MM.1S (cell line): ENCODE measurements around the gene MSI2.

Experiments
- DNase-seq: peaks from one replicate; pipeline ENCODE4 v3.0.0-alpha.2; 2015
- H2AFZ ChIP-seq: fragments of 300-600 bp; sonication (generic); 2 replicates; pipeline ENCODE4 v1.6.0; 2016; ENCODE audit warnings: antibody characterized with exemption, low read length
- H3F3A ChIP-seq: fragments of 300-600 bp; sonication (generic); 2 replicates; pipeline ENCODE4 v1.6.1; 2016; ENCODE audit warnings: mild to moderate bottlenecking, antibody characterized with exemption, low read length, moderate library complexity, mixed read lengths; ENCODE audit not compliant: insufficient read depth
- H3K27ac ChIP-seq: fragments of 300-600 bp; sonication (generic); 2 replicates; pipeline ENCODE4 v1.5.1; 2016; ENCODE audit warnings: mild to moderate bottlenecking, low read length
- H3K27me3 ChIP-seq: fragments of 300-600 bp; sonication (generic); replicated peaks from 2 replicates; pipeline ENCODE4 v1.6.0; 2016; ENCODE audit warnings: low read length; ENCODE audit not compliant: insufficient read depth
- H3K36me3 ChIP-seq: fragments of 300-600 bp; sonication (generic); replicated peaks from 2 replicates; pipeline ENCODE4 v1.6.1; 2016; ENCODE audit warnings: mild to moderate bottlenecking, low read length, mixed read lengths; ENCODE audit not compliant: insufficient read depth
- H3K4me1 ChIP-seq: fragments of 300-600 bp; sonication (generic); 2 replicates; pipeline ENCODE4 v1.6.1; 2016; ENCODE audit warnings: low read length, mixed read lengths
- H3K4me2 ChIP-seq: fragments of 300-600 bp; sonication (generic); 2 replicates; pipeline ENCODE4 v1.6.0; 2016; ENCODE audit warnings: low read depth, low read length
- H3K4me3 ChIP-seq: fragments of 300-600 bp; sonication (generic); 2 replicates; pipeline ENCODE4 v1.5.1; 2016; ENCODE audit warnings: low read length, mixed read lengths
- H3K79me2 ChIP-seq: fragments of 300-600 bp; sonication (generic); 2 replicates; pipeline ENCODE4 v1.6.1; 2016; ENCODE audit warnings: mixed run types, low read length, mixed read lengths
- H3K9ac ChIP-seq: fragments of 300-600 bp; sonication (generic); 2 replicates; pipeline ENCODE4 v1.6.1; 2016; ENCODE audit warnings: low read length, mixed read lengths
- H3K9me2 ChIP-seq: fragments of 300-600 bp; sonication (generic); replicated peaks from 2 replicates; pipeline ENCODE4 v1.6.1; 2016; ENCODE audit warnings: mild to moderate bottlenecking, low read length, mixed read lengths; ENCODE audit not compliant: insufficient read depth
- H3K9me3 ChIP-seq: fragments of 300-600 bp; sonication (generic); replicated peaks from 2 replicates; pipeline ENCODE4 v1.6.1; 2016; ENCODE audit warnings: mild to moderate bottlenecking, low read length, mixed read lengths; ENCODE audit not compliant: insufficient read depth
- H4K20me1 ChIP-seq: fragments of 300-600 bp; sonication (generic); 2 replicates; pipeline ENCODE4 v1.6.1; 2016; ENCODE audit warnings: mild to moderate bottlenecking, low read length, moderate library complexity, mixed read lengths; ENCODE audit not compliant: insufficient read depth
- CTCF ChIP-seq: fragments of 300-600 bp; sonication (generic); IDR thresholded peaks from 2 replicates; pipeline ENCODE4 v1.5.1; 2016; ENCODE audit warnings: antibody characterized with exemption, low read length, mixed read lengths
- EZH2 ChIP-seq: fragments of 300-600 bp; sonication (generic); optimal IDR thresholded peaks from 2 replicates; pipeline ENCODE3; 2017; ENCODE audit warnings: low read depth, mild to moderate bottlenecking, antibody characterized with exemption, low read length, mixed read lengths
- EZH2phosphoT487 ChIP-seq: fragments of 300-600 bp; sonication (generic); IDR thresholded peaks from 2 replicates; pipeline ENCODE4 v1.6.1; 2018; ENCODE audit warnings: antibody characterized with exemption, low read length

MSI2 gene

GRCh38 chr17:57388131-57388725 is 131.9 kb downstream of the MSI2 start:
- Histone ChIP-seq H3K4me2 (no peak overlapping the region), H3K4me3 (no peak overlapping the region), H3K4me1 (no peaks in the 10 kb centered on the region), H3K79me2 (peaks cover 72% of the 10 kb centered on the region), H4K20me1 (no peaks in the 10 kb centered on the region), H3K36me3 (0 out of 2 replicates have a peak, but pooled peaks cover 2% of the 10 kb centered on the region), H3F3A (no peaks in the 10 kb centered on the region), H3K9me2 (no peaks in the 10 kb centered on the region), H3K27me3 (no peaks in the 10 kb centered on the region), H2AFZ (no peak overlapping the region), H3K9ac (no peak overlapping the region), H3K27ac (no peak overlapping the region), H3K9me3 (no peaks in the 10 kb centered on the region)
- TF ChIP-seq CTCF (no peak), EZH2 (no peak)
- no peak for DNase-seq

GRCh38 chr17:57389473-57389872 is 133.2 kb downstream of the MSI2 start:
- Histone ChIP-seq H3K27me3 (no peaks in the 10 kb centered on the region), H3K9me3 (no peaks in the 10 kb centered on the region), H3K9ac (no peak overlapping the region), H3K4me1 (no peaks in the 10 kb centered on the region), H3K27ac (no peak overlapping the region), H3K79me2 (peaks cover 79% of the 10 kb centered on the region), H3K4me2 (no peak overlapping the region), H3K9me2 (no peaks in the 10 kb centered on the region), H3F3A (no peaks in the 10 kb centered on the region), H3K36me3 (0 out of 2 replicates have a peak, but pooled peaks cover 2% of the 10 kb centered on the region), H3K4me3 (no peak overlapping the region), H4K20me1 (no peaks in the 10 kb centered on the region), H2AFZ (no peak overlapping the region)
- no peak for TF ChIP-seq EZH2phosphoT487
- TF ChIP-seq CTCF: no peak
- TF ChIP-seq EZH2: no peak
- no peak for DNase-seq

- Histone ChIP-seq H3K4me3 (no peak overlapping the region), H3K27ac (no peak overlapping the region), H3K36me3 (0 out of 2 replicates have a peak, but pooled peaks cover 2% of the 10 kb centered on the region), H2AFZ (no peak overlapping the region), H4K20me1 (no peaks in the 10 kb centered on the region), H3K9ac (no peak overlapping the region), H3K79me2 (peaks cover 82% of the 10 kb centered on the region), H3K9me3 (no peaks in the 10 kb centered on the region), H3F3A (no peaks in the 10 kb centered on the region), H3K27me3 (no peaks in the 10 kb centered on the region), H3K4me2 (no peak overlapping the region), H3K9me2 (no peaks in the 10 kb centered on the region), H3K4me1 (no peaks in the 10 kb centered on the region)
- no peak for DNase-seq
- no peak for TF ChIP-seq EZH2
Observed at GRCh38 chr17:57391076-57391825, 134.9 kb downstream of the MSI2 start.
